ENCODE measurements around the gene MEOX1. TPM values are rescaled to one million over a fixed set of nuclear protein-coding genes. Genes with fewer than 3 reads are reported as not detected.
A peak's percentile ranks its signal among the peaks of the same experiment; 100 is the strongest.

Gene MEOX1
- total RNA-seq, 6 donors from 2014 or later: 0.98 to 3.0 (median 1.6) TPM; not detected in 3

GRCh38 chr17:43702637-43703036 is 40.9 kb upstream of the MEOX1 start:
- no peak overlapping the region for H3K27ac ChIP-seq
- H3K4me3 ChIP-seq: no peak overlapping the region
- no peaks in the 10 kb centered on the region for H3K27me3 ChIP-seq
- no peaks in the 10 kb centered on the region for H3K9me3 ChIP-seq
- TF ChIP-seq POLR2A (IDR thresholded peaks at IDR 0.05): no peak
- TF ChIP-seq POLR2AphosphoS5 (IDR thresholded peaks at IDR 0.05): no peak
- no peak for TF ChIP-seq CTCF (IDR thresholded peaks at IDR 0.05)
- no peak for TF ChIP-seq EP300 (IDR thresholded peaks at IDR 0.05)
- WGBS, 2 donors: 73 to 82% methylated on average over 4 of the region's 4 CpGs
- peaks cover 0 to 5% (median 2%) of the 10 kb centered on the region in 4 donors for H3K4me1 ChIP-seq
- DNase-seq: no peak
- ATAC-seq (ENCODE audit: low FRiP score in 2 of 2): peak in 1 of 2 donors; percentile 22
- no peaks in the 10 kb centered on the region for H3K36me3 ChIP-seq

- H3K36me3 ChIP-seq: no peaks in the 10 kb centered on the region
- H3K4me3 ChIP-seq: no peak overlapping the region
- H3K4me1 ChIP-seq: peaks cover 5 to 14% (median 8%) of the 10 kb centered on the region in 4 donors
- TF ChIP-seq POLR2A (IDR thresholded peaks at IDR 0.05) (no peak), POLR2AphosphoS5 (IDR thresholded peaks at IDR 0.05) (no peak), EP300 (IDR thresholded peaks at IDR 0.05) (no peak), CTCF (IDR thresholded peaks at IDR 0.05) (no peak)
- no peaks in the 10 kb centered on the region for H3K27me3 ChIP-seq
- WGBS, 2 donors: 31 to 44% methylated on average over 8 to 16 of the region's 16 CpGs
- no peaks in the 10 kb centered on the region for H3K9me3 ChIP-seq
- peak; percentile 43 to 77 for DNase-seq
- peak in 1 of 2 donors; percentile 33 for ATAC-seq (ENCODE audit: low FRiP score in 2 of 2)
- H3K27ac ChIP-seq: no peak overlapping the region
These were observed 39.6 kb upstream of the MEOX1 start for GRCh38 chr17:43701318-43701743.

- Histone ChIP-seq H3K27me3 (no peaks in the 10 kb centered on the region), H3K36me3 (no peaks in the 10 kb centered on the region), H3K9me3 (no peaks in the 10 kb centered on the region), H3K27ac (no peak overlapping the region), H3K4me1 (peaks cover 12 to 23% (median 17%) of the 10 kb centered on the region in 4 donors), H3K4me3 (no peak overlapping the region)
- 67 to 74% methylated on average over 3 of the region's 3 CpGs for WGBS, 2 donors
- ATAC-seq (ENCODE audit: low FRiP score in 2 of 2): no peak
- no peak for DNase-seq
- no peak for TF ChIP-seq EP300 (IDR thresholded peaks at IDR 0.05)
- TF ChIP-seq POLR2A (IDR thresholded peaks at IDR 0.05): no peak
- TF ChIP-seq POLR2AphosphoS5 (IDR thresholded peaks at IDR 0.05): no peak
- TF ChIP-seq CTCF (IDR thresholded peaks at IDR 0.05): no peak
These were observed 37.7 kb upstream of the MEOX1 start for GRCh38 chr17:43699438-43699756.

- peaks cover 12 to 27% (median 17%) of the 10 kb centered on the region in 4 donors for H3K4me1 ChIP-seq
- H3K4me3 ChIP-seq: no peak overlapping the region
- ATAC-seq (ENCODE audit: low FRiP score in 2 of 2): no peak
These were observed 37.1 kb upstream of the MEOX1 start for GRCh38 chr17:43698678-43699437.

More at GRCh38 chr17:43698678-43699437, 37.1 kb upstream of the MEOX1 start:
- H3K27ac ChIP-seq: no peak overlapping the region
- no peaks in the 10 kb centered on the region for H3K9me3 ChIP-seq
- TF ChIP-seq EP300 (IDR thresholded peaks at IDR 0.05) (no peak), POLR2AphosphoS5 (IDR thresholded peaks at IDR 0.05) (no peak), CTCF (IDR thresholded peaks at IDR 0.05) (no peak), POLR2A (IDR thresholded peaks at IDR 0.05) (no peak)
- no peaks in the 10 kb centered on the region for H3K36me3 ChIP-seq
- no peaks in the 10 kb centered on the region for H3K27me3 ChIP-seq
- 52 to 54% methylated on average over 7 of the region's 7 CpGs for WGBS, 2 donors
- no peak for DNase-seq
